Esophagus (tissue), 2 donors: ENCODE measurements around the gene FOXL3. TPM values are rescaled to one million over a fixed set of nuclear protein-coding genes. Genes with fewer than 3 reads are reported as not detected.

Experiments
- H3K27ac ChIP-seq, 2 donors: one replicate each; pipeline ENCODE4 v1.5.1; 2013; ENCODE audit warnings: low read depth in 2 of 2, mild to moderate bottlenecking in 2 of 2, inconsistent platforms in 1 of 2, low read length in 1 of 2, moderate library complexity in 1 of 2
- H3K27me3 ChIP-seq, 2 donors: one replicate each; pipeline ENCODE4 v1.6.1; 2013; ENCODE audit warnings: low read length in 2 of 2, control low read depth in 1 of 2, mild to moderate bottlenecking in 1 of 2; ENCODE audit not compliant: insufficient read depth in 2 of 2, control insufficient read depth in 1 of 2
- H3K36me3 ChIP-seq, 2 donors: one replicate each; pipeline ENCODE4 v1.6.1; 2013; ENCODE audit warnings: low read length in 1 of 2; ENCODE audit not compliant: control insufficient read depth in 2 of 2, insufficient read depth in 2 of 2
- H3K4me1 ChIP-seq, 2 donors: one replicate each; pipeline ENCODE4 v1.6.1; 2013; ENCODE audit warnings: low read length in 1 of 2; ENCODE audit not compliant: control insufficient read depth in 2 of 2, insufficient read depth in 2 of 2
- H3K4me3 ChIP-seq, 2 donors: one replicate each; pipeline ENCODE4 v1.5.1; 2013; ENCODE audit warnings: low read length in 2 of 2, mild to moderate bottlenecking in 2 of 2, low read depth in 1 of 2, moderate library complexity in 1 of 2
- H3K9me3 ChIP-seq, 2 donors: one replicate each; pipeline ENCODE4 v1.6.1; 2013; ENCODE audit warnings: mild to moderate bottlenecking in 2 of 2, low read depth in 1 of 2, low read length in 1 of 2, moderate library complexity in 1 of 2; ENCODE audit not compliant: control insufficient read depth in 2 of 2, insufficient read depth in 1 of 2
- WGBS, 2 donors: extraction: QIAGEN DNeasy Blood & Tissue Kit; methylation state at CpG; one replicate each; pipeline ENCODE4 v1.1.7; 2013; 5-methylcytosine and 5-hydroxymethylcytosine counted together
- polyA plus RNA-seq, 2 donors: library from polyadenylated mRNA; stranded (reverse); fragments of 200-250 nt; gene quantifications; one replicate each; pipeline ENCODE4 v1.2.3, GENCODE V29; 2013
- donor health status: healthy with polysubstance abuse.
- donor health status: Bipolar disorder and iron deficiency.

FOXL3 gene
- polyA plus RNA-seq, 2 donors, result not detected

- WGBS, 2 donors, result 54 to 66% methylated on average over 37 of the region's 37 CpGs
- H3K27me3 ChIP-seq, result peaks cover 0 to 13% of the 10 kb centered on the region in 2 donors
- H3K4me3 ChIP-seq, result no peak overlapping the region
- H3K4me1 ChIP-seq, result no peaks in the 10 kb centered on the region
- H3K36me3 ChIP-seq, result no peaks in the 10 kb centered on the region
- no peak overlapping the region for H3K27ac ChIP-seq
- H3K9me3 ChIP-seq, result no peaks in the 10 kb centered on the region
Measured at GRCh38 chr7:284762-285722, 4.9 kb upstream of the FOXL3 start.

- H3K27me3 ChIP-seq, result peaks cover 0 to 18% of the 10 kb centered on the region in 2 donors
- H3K9me3 ChIP-seq, result no peaks in the 10 kb centered on the region
- no peak overlapping the region for H3K27ac ChIP-seq
- no peak overlapping the region for H3K4me3 ChIP-seq
- H3K36me3 ChIP-seq, result no peaks in the 10 kb centered on the region
- peaks cover 0 to 5% of the 10 kb centered on the region in 2 donors for H3K4me1 ChIP-seq
- 76 to 80% methylated on average over 16 of the region's 16 CpGs for WGBS, 2 donors
Measured at GRCh38 chr7:285731-286130, 4.2 kb upstream of the FOXL3 start.

- Histone ChIP-seq H3K36me3 (no peaks in the 10 kb centered on the region), H3K27ac (no peak overlapping the region), H3K4me1 (peaks cover 0 to 7% of the 10 kb centered on the region in 2 donors), H3K4me3 (no peak overlapping the region), H3K9me3 (no peaks in the 10 kb centered on the region), H3K27me3 (peaks cover 2 to 18% of the 10 kb centered on the region in 2 donors)
- 85% methylated on average over 18 of the region's 18 CpGs for WGBS, 2 donors
Measured at GRCh38 chr7:286266-286665, 3.7 kb upstream of the FOXL3 start.

GRCh38 chr7:288671-289101 lies 1.3 kb upstream of the FOXL3 start:
- Histone ChIP-seq H3K36me3 (no peaks in the 10 kb centered on the region), H3K9me3 (no peaks in the 10 kb centered on the region), H3K27ac (no peak overlapping the region), H3K4me1 (peaks cover 0 to 7% of the 10 kb centered on the region in 2 donors), H3K4me3 (no peak overlapping the region), H3K27me3 (peaks cover 8 to 18% of the 10 kb centered on the region in 2 donors)
- WGBS, 2 donors, result 72 to 75% methylated on average over 14 of the region's 14 CpGs

GRCh38 chr7:289209-289755 lies 688 bp upstream of the FOXL3 start:
- no peak overlapping the region for H3K27ac ChIP-seq
- H3K36me3 ChIP-seq, result no peaks in the 10 kb centered on the region
- H3K4me3 ChIP-seq, result no peak overlapping the region
- 17 to 26% methylated on average over 39 to 46 of the region's 46 CpGs for WGBS, 2 donors
- H3K27me3 ChIP-seq, result peaks cover 8 to 18% of the 10 kb centered on the region in 2 donors
- H3K4me1 ChIP-seq, result peaks cover 0 to 7% of the 10 kb centered on the region in 2 donors
- no peaks in the 10 kb centered on the region for H3K9me3 ChIP-seq

DNA sequence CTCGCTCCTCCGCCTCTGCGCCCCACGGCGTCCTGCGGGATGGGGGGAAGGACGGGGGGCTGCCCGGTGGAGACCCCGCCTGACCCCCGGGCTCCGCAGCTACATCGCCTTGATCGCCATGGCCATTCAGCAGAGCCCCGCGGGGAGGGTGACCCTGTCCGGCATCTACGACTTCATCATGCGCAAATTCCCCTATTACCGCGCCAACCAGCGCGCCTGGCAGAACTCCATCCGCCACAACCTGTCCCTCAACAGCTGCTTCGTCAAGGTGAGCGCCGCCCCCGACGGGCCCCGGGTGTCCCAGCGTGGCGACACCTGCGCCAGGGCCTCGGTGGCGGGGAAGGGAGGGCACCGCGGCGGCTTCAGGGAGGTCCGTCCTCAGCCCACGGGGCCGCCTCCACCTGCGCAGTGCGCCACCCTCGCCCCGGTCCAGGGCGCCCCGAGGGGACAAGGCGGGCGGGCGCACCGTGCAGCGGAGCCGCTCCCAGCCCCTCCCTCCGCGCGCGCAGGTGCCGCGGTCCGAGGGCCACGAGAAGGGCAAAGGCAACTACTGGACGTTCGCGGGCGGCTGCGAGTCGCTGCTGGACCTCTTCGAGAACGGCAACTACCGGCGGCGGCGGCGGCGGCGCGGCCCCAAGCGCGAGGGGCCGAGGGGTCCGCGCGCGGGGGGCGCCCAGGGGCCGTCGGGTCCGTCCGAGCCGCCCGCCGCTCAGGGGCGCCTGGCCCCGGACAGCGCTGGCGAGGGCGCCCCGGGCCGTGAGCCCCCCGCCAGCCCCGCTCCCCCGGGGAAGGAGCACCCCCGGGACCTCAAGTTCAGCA lies 793 bp downstream of the FOXL3 start:
- H3K27ac ChIP-seq, result no peak overlapping the region
- WGBS, 2 donors, result 13% methylated on average over 74 to 102 of the region's 102 CpGs
- H3K36me3 ChIP-seq, result no peaks in the 10 kb centered on the region
- H3K9me3 ChIP-seq, result no peaks in the 10 kb centered on the region
- peaks cover 0 to 7% of the 10 kb centered on the region in 2 donors for H3K4me1 ChIP-seq
- no peak overlapping the region for H3K4me3 ChIP-seq
- H3K27me3 ChIP-seq, result peaks cover 8 to 15% of the 10 kb centered on the region in 2 donors

GRCh38 chr7:291373-292092 lies 1.6 kb downstream of the FOXL3 start:
- H3K36me3 ChIP-seq, result no peaks in the 10 kb centered on the region
- 62 to 64% methylated on average over 21 of the region's 21 CpGs for WGBS, 2 donors
- H3K9me3 ChIP-seq, result no peaks in the 10 kb centered on the region
- peaks cover 8 to 15% of the 10 kb centered on the region in 2 donors for H3K27me3 ChIP-seq
- H3K4me3 ChIP-seq, result no peak overlapping the region
- H3K27ac ChIP-seq, result no peak overlapping the region
- peaks cover 0 to 7% of the 10 kb centered on the region in 2 donors for H3K4me1 ChIP-seq

- 69 to 76% methylated on average over 7 of the region's 7 CpGs for WGBS, 2 donors
- H3K9me3 ChIP-seq, result no peaks in the 10 kb centered on the region
- H3K36me3 ChIP-seq, result no peaks in the 10 kb centered on the region
- H3K27ac ChIP-seq, result no peak overlapping the region
- H3K4me1 ChIP-seq, result peaks cover 0 to 7% of the 10 kb centered on the region in 2 donors
- no peak overlapping the region for H3K4me3 ChIP-seq
- peaks cover 8 to 15% of the 10 kb centered on the region in 2 donors for H3K27me3 ChIP-seq
Measured at GRCh38 chr7:292226-292625, 2.3 kb downstream of the FOXL3 start.

DNA sequence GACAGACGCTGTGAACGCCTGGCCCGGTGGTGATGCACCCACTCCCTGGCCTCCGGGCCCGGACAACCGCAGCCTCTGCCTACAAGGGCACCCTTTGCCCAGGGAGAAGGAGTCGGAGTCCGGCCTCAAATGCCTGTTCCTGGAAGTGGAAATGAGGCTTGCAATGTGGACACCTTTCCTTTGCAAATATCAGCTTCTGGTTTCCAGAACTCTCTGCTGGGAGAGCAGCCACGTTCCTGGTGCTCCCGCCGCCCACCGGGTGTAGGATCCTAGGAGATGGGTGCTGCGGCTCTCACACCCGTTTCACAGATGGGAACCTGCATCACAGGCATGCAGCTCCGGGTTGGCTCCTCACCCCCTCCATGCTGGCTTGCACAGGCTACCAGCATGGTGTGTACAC lies 2.9 kb downstream of the FOXL3 start:
- H3K27me3 ChIP-seq, result peaks cover 8 to 15% of the 10 kb centered on the region in 2 donors
- no peak overlapping the region for H3K4me3 ChIP-seq
- no peaks in the 10 kb centered on the region for H3K36me3 ChIP-seq
- H3K4me1 ChIP-seq, result peaks cover 0 to 7% of the 10 kb centered on the region in 2 donors
- no peaks in the 10 kb centered on the region for H3K9me3 ChIP-seq
- WGBS, 2 donors, result 77 to 82% methylated on average over 15 of the region's 15 CpGs
- no peak overlapping the region for H3K27ac ChIP-seq
